Measurements from ENCODE around the gene HAGHL. TPM values are rescaled to one million over a fixed set of nuclear protein-coding genes. Genes with fewer than 3 reads are reported as not detected.

Gene HAGHL
- total RNA-seq, 1 donor from 2014 or later: 20.6 TPM

GRCh38 chr16:695355-696089 lies 31.4 kb upstream of the HAGHL start:
- peaks cover 1% of the 10 kb centered on the region for H3K36me3 Mint-ChIP-seq (ENCODE audit: low read depth)
- peaks cover 23% of the 10 kb centered on the region for H3K27me3 Mint-ChIP-seq (ENCODE audit: low read depth)
- H3K27ac Mint-ChIP-seq (ENCODE audit: unreplicated experiment): no peak overlapping the region
- TF ChIP-seq, protein P1, sequence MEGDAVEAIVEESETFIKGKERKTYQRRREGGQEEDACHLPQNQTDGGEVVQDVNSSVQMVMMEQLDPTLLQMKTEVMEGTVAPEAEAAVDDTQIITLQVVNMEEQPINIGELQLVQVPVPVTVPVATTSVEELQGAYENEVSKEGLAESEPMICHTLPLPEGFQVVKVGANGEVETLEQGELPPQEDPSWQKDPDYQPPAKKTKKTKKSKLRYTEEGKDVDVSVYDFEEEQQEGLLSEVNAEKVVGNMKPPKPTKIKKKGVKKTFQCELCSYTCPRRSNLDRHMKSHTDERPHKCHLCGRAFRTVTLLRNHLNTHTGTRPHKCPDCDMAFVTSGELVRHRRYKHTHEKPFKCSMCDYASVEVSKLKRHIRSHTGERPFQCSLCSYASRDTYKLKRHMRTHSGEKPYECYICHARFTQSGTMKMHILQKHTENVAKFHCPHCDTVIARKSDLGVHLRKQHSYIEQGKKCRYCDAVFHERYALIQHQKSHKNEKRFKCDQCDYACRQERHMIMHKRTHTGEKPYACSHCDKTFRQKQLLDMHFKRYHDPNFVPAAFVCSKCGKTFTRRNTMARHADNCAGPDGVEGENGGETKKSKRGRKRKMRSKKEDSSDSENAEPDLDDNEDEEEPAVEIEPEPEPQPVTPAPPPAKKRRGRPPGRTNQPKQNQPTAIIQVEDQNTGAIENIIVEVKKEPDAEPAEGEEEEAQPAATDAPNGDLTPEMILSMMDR (IDR thresholded peaks at IDR 0.05): no peak
- peaks cover 4% of the 10 kb centered on the region for H3K4me1 Mint-ChIP-seq (ENCODE audit: low read depth)
- H3K4me3 Mint-ChIP-seq (ENCODE audit: unreplicated experiment): no peak overlapping the region
- no peak for DNase-seq (ENCODE audit: low spot score)
- no peaks in the 10 kb centered on the region for H3K9me3 Mint-ChIP-seq (ENCODE audit: low read depth)

DNA sequence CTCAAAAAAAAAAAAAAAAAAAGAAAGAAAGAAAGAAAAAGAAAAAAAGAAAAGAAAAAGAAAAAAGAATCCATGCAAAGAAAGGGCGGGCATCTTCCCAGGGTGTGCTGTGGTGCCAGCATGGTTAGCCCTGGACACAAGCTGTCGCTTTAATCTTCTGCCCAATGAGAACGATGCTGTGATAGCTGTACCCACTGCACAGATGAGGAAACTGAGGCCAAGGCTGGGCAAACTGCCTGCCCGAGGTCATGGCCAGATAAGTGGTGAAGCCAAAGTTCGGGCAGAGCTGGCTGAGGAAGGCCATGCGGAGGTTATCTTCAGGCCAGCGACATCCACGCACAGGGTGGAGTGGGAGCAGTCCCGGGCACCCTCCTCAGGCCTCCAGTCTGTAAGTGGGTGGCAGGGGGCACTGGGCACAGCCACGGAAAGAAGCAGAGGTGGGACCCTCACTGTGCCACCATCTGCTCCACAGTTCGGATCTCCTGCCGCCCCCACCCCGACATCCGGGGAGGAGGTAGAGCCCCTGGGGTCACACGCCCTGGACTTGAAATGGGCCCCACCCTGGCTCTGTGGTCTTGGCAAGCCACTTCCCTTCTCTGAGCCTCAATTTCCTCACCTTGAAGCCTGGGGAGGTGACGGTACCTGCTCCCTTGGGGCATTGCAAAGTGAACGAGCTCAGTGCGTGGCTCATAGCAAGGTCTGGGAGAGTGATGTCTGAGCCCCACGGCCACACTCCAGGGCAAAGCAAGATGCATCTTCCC lies 27.8 kb upstream of the HAGHL start:
- no peak for DNase-seq (ENCODE audit: low spot score)
- H3K4me3 Mint-ChIP-seq (ENCODE audit: unreplicated experiment): no peak overlapping the region
- H3K27ac Mint-ChIP-seq (ENCODE audit: unreplicated experiment): no peak overlapping the region
- H3K9me3 Mint-ChIP-seq (ENCODE audit: low read depth): no peaks in the 10 kb centered on the region
- peaks cover 1% of the 10 kb centered on the region for H3K36me3 Mint-ChIP-seq (ENCODE audit: low read depth)
- peaks cover 29% of the 10 kb centered on the region for H3K27me3 Mint-ChIP-seq (ENCODE audit: low read depth)
- TF ChIP-seq, protein P1 (IDR thresholded peaks at IDR 0.05): no peak
- H3K4me1 Mint-ChIP-seq (ENCODE audit: low read depth): no peaks in the 10 kb centered on the region

GRCh38 chr16:700684-701584 lies 26.0 kb upstream of the HAGHL start:
- peaks cover 25% of the 10 kb centered on the region for H3K27me3 Mint-ChIP-seq (ENCODE audit: low read depth)
- no peak for DNase-seq (ENCODE audit: low spot score)
- H3K4me3 Mint-ChIP-seq (ENCODE audit: unreplicated experiment): no peak overlapping the region
- H3K27ac Mint-ChIP-seq (ENCODE audit: unreplicated experiment): no peak overlapping the region
- H3K36me3 Mint-ChIP-seq (ENCODE audit: low read depth): peaks cover 1% of the 10 kb centered on the region
- H3K4me1 Mint-ChIP-seq (ENCODE audit: low read depth): no peaks in the 10 kb centered on the region
- TF ChIP-seq, protein P1 (IDR thresholded peaks at IDR 0.05): no peak
- H3K9me3 Mint-ChIP-seq (ENCODE audit: low read depth): no peaks in the 10 kb centered on the region

DNA sequence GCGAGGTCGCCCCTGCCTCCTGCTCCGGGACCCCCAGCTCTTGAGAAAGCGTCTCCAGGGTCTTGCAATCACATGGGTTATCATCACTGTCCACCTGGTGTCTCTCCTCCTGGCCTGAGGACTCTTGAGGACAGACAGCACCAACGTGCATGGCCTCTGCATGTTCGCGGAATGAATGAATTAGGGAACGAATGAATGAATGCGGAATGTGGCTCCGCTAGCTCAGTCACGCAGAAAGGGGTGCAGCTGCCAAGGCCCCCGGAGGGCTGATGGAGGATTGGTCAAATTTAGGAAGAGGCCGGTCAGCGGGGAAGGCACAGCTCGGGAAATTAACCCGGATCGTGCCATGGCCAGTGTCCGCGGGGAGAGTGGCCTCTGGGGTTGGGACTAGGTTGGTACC lies 24.6 kb upstream of the HAGHL start:
- Mint-ChIP-seq H3K4me3 (ENCODE audit: unreplicated experiment) (no peak overlapping the region), H3K36me3 (ENCODE audit: low read depth) (peaks cover 1% of the 10 kb centered on the region), H3K4me1 (ENCODE audit: low read depth) (no peaks in the 10 kb centered on the region), H3K27me3 (ENCODE audit: low read depth) (peaks cover 29% of the 10 kb centered on the region), H3K27ac (ENCODE audit: unreplicated experiment) (no peak overlapping the region), H3K9me3 (ENCODE audit: low read depth) (no peaks in the 10 kb centered on the region)
- DNase-seq (ENCODE audit: low spot score): no peak
- TF ChIP-seq, protein P1 (IDR thresholded peaks at IDR 0.05): no peak

DNA sequence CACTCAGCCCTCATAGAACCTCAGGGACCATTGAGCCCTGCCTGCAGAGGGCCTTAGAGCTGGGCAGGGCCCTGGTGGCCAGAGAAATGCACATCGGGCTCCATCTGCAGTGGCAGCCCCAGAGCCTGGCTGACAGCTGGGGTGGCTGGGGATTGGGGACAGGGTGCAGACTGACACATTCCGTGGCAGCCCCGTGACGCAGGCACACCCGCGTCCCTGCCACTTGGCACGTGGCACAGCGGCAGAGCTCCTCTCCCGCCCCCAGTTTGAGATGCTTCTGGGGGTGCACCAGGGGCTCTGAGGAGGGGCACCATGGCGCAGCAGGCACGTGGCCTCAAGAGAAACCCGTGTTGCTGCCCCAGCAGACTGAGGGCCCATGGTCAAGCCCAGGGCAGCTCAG lies 23.5 kb upstream of the HAGHL start:
- DNase-seq (ENCODE audit: low spot score): no peak
- peaks cover 1% of the 10 kb centered on the region for H3K36me3 Mint-ChIP-seq (ENCODE audit: low read depth)
- H3K9me3 Mint-ChIP-seq (ENCODE audit: low read depth): no peaks in the 10 kb centered on the region
- H3K27me3 Mint-ChIP-seq (ENCODE audit: low read depth): peaks cover 37% of the 10 kb centered on the region
- H3K4me1 Mint-ChIP-seq (ENCODE audit: low read depth): no peaks in the 10 kb centered on the region
- H3K27ac Mint-ChIP-seq (ENCODE audit: unreplicated experiment): no peak overlapping the region
- TF ChIP-seq, protein P1 (IDR thresholded peaks at IDR 0.05): no peak
- H3K4me3 Mint-ChIP-seq (ENCODE audit: unreplicated experiment): no peak overlapping the region
